H54 (cell line): ENCODE results near the gene SPATA16.

ENCODE experiments used
- DNase-seq: peaks from one replicate; pipeline ENCODE4 v3.0.0; 2011; ENCODE audit warnings: low spot score, mixed read lengths; ENCODE audit not compliant: insufficient read length
- FAIRE-seq: peaks from 3 replicates; lab custom pipeline; 2011; peaks lifted over from hg19 to GRCh38; lab: Jason Lieb, UNC
- POLR2A ChIP-seq: IDR thresholded peaks from 2 replicates; pipeline ENCODE4 v1.6.1; 2011; ENCODE audit warnings: low read depth, mild to moderate bottlenecking, low read length

SPATA16 gene

GRCh38 chr3:172853921-172854666 is 286.9 kb downstream of the SPATA16 start:
- no peak for FAIRE-seq
- DNase-seq, result no peak
- no peak for TF ChIP-seq POLR2A

- FAIRE-seq (no peak), DNase-seq (no peak)
- no peak for TF ChIP-seq POLR2A
Measured at GRCh38 chr3:172853005-172853404, 288.0 kb downstream of the SPATA16 start.

- FAIRE-seq (no peak), DNase-seq (no peak)
- no peak for TF ChIP-seq POLR2A
Measured at GRCh38 chr3:172848910-172849309, 292.1 kb downstream of the SPATA16 start.

GRCh38 chr3:172847292-172847691 is 293.7 kb downstream of the SPATA16 start:
- no peak for TF ChIP-seq POLR2A
- FAIRE-seq (no peak), DNase-seq (no peak)

- DNase-seq, result no peak
- no peak for FAIRE-seq
- no peak for TF ChIP-seq POLR2A
Measured at GRCh38 chr3:172846706-172847105, 294.3 kb downstream of the SPATA16 start.

- TF ChIP-seq POLR2A, result no peak
- FAIRE-seq, result no peak
- DNase-seq, result no peak
Measured at GRCh38 chr3:172846103-172846561, 294.9 kb downstream of the SPATA16 start.

GRCh38 chr3:172844428-172844827 is 296.6 kb downstream of the SPATA16 start:
- no peak for TF ChIP-seq POLR2A
- FAIRE-seq, result no peak

GRCh38 chr3:172840913-172841312 is 300.1 kb downstream of the SPATA16 start:
- no peak for TF ChIP-seq POLR2A
- DNase-seq, result no peak
- no peak for FAIRE-seq

More at GRCh38 chr3:172844428-172844827, 296.6 kb downstream of the SPATA16 start:
- DNase-seq, result no peak

GRCh38 chr3:172840463-172840862 is 300.6 kb downstream of the SPATA16 start:
- DNase-seq (no peak), FAIRE-seq (no peak)
- TF ChIP-seq POLR2A, result no peak

- DNase-seq (no peak), FAIRE-seq (no peak)
- TF ChIP-seq POLR2A, result no peak
Measured at GRCh38 chr3:172839679-172840078, 301.4 kb downstream of the SPATA16 start.
